CD4-positive, CD25-positive, alpha-beta regulatory T cell (primary cell): ENCODE data around the gene ARL14EP. TPM values are rescaled to one million over a fixed set of nuclear protein-coding genes. Genes with fewer than 3 reads are reported as not detected.

Experiments used
- ATAC-seq, 2 donors: fragments of 150-1000 bp; cut with Tn5 transposase; one replicate each; pipeline ENCODE4 v1.10.0; 2021; ENCODE audit warnings: low read depth in 2 of 2, moderate number of reproducible peaks in 2 of 2, moderate library complexity in 1 of 2
- DNase-seq, 3 donors: peaks; one replicate each; pipeline versions ENCODE4 v3.0.0 to v3.0.0-alpha.2; 2012 to 2022; ENCODE audit warnings: mixed read lengths in 1 of 3
- H3K27ac ChIP-seq: one replicate; pipeline ENCODE4 v1.7.0; 2013; ENCODE audit warnings: mild to moderate bottlenecking, low read length; ENCODE audit not compliant: insufficient read depth, poor library complexity, severe bottlenecking
- H3K27me3 ChIP-seq: one replicate; pipeline ENCODE4 v1.7.0; 2013; ENCODE audit warnings: low read length; ENCODE audit not compliant: control insufficient read depth, insufficient read depth
- H3K36me3 ChIP-seq: one replicate; pipeline ENCODE4 v1.7.0; 2013; ENCODE audit warnings: mild to moderate bottlenecking, low read length, moderate library complexity; ENCODE audit not compliant: control insufficient read depth, insufficient read depth
- H3K4me1 ChIP-seq: 2 replicates; pipeline ENCODE4 v1.7.0; 2013; ENCODE audit warnings: mild to moderate bottlenecking, low read length; ENCODE audit not compliant: insufficient read depth, control insufficient read depth, poor library complexity, severe bottlenecking
- H3K4me3 ChIP-seq: one replicate; pipeline ENCODE4 v1.7.0; 2013; ENCODE audit warnings: low read depth, mild to moderate bottlenecking, low read length, moderate library complexity
- H3K9me3 ChIP-seq, 2 experiments: 1 replicate in 1 of 2; 2 replicates in 1 of 2; pipeline ENCODE4 v1.7.0; 2013; ENCODE audit warnings: low read length in 2 of 2, mild to moderate bottlenecking in 1 of 2, moderate library complexity in 1 of 2; ENCODE audit not compliant: control insufficient read depth in 2 of 2
- H3K27ac Mint-ChIP-seq, 3 donors: one replicate each; pipeline ENCODE4 v1.8.0; 2020 to 2022; ENCODE audit warnings: mild to moderate bottlenecking in 3 of 3, mixed read lengths in 3 of 3, moderate library complexity in 2 of 3
- H3K27me3 Mint-ChIP-seq: one replicate; pipeline ENCODE4 v1.8.0; 2022; ENCODE audit warnings: mild to moderate bottlenecking, mixed read lengths
- H3K36me3 Mint-ChIP-seq: one replicate; pipeline ENCODE4 v1.8.0; 2020; ENCODE audit warnings: mixed read lengths
- H3K4me1 Mint-ChIP-seq, 4 donors: one replicate each; pipeline ENCODE4 v1.8.0; 2020 to 2022; ENCODE audit warnings: mixed read lengths in 4 of 4, mild to moderate bottlenecking in 1 of 4
- H3K4me3 Mint-ChIP-seq, 4 donors: one replicate each; pipeline ENCODE4 v1.8.0; 2020 to 2022; ENCODE audit warnings: mild to moderate bottlenecking in 4 of 4, mixed read lengths in 4 of 4, moderate library complexity in 3 of 4
- H3K9me3 Mint-ChIP-seq, 7 donors: one replicate each; pipeline ENCODE4 v1.8.0; 2020 to 2022; ENCODE audit warnings: mixed read lengths in 7 of 7, mild to moderate bottlenecking in 3 of 7, moderate library complexity in 2 of 7
- polyA plus RNA-seq, 4 donors: library from polyadenylated mRNA; unstranded; fragments of 300-500 nt; fragmentation: Illumina TruSeq; gene quantifications; one replicate each; pipeline ENCODE4 v1.2.3, GENCODE V29; 2021
- total RNA-seq: library from RNA; stranded (reverse); gene quantifications from one replicate; pipeline ENCODE4 v1.2.3, GENCODE V29; 2022

The ARL14EP gene
- total RNA-seq (23.3 TPM), polyA plus RNA-seq (10 to 100 TPM; 50.6 to 82.1 (median 60.8) TPM)

- H3K4me3 ChIP-seq, result peak within 1 kb of the TSS; percentile 95
- no peaks in the 10 kb centered on the region for H3K9me3 ChIP-seq
- peak within 1 kb of the TSS; percentile 89 for H3K27ac ChIP-seq
- Mint-ChIP-seq H3K27ac (peak within 1 kb of the TSS; percentile 98 to 100 (median 99)), H3K9me3 (peaks cover 0 to 2% (median 0%) of the 10 kb centered on the region in 7 donors), H3K4me3 (peak within 1 kb of the TSS; percentile 92 to 100 (median 99)), H3K36me3 (peaks cover 4% of the 10 kb centered on the region), H3K4me1 (peaks cover 18 to 56% (median 41%) of the 10 kb centered on the region in 4 donors), H3K27me3 (peaks cover 7% of the 10 kb centered on the region)
- peaks cover 10% of the 10 kb centered on the region for H3K27me3 ChIP-seq
- peak; percentile 97 for ATAC-seq
- H3K36me3 ChIP-seq, result no peaks in the 10 kb centered on the region
- DNase-seq, result peak; percentile 74 to 96 (median 86)
- peaks cover 45% of the 10 kb centered on the region for H3K4me1 ChIP-seq
These were observed at the start of gene ARL14EP for GRCh38 chr11:30322826-30323710. TSS of gene ARL14EP (plus strand) at chr11:30323104. CDS start at chr11:30330949, 7,845 bp downstream.

GRCh38 chr11:30277176-30277575 lies 45.7 kb upstream of the ARL14EP start:
- H3K9me3 Mint-ChIP-seq, result peaks cover 0 to 2% (median 0%) of the 10 kb centered on the region in 7 donors
- H3K27ac Mint-ChIP-seq, result no peak overlapping the region
- Histone ChIP-seq H3K4me3 (no peak overlapping the region), H3K4me1 (peaks cover 4% of the 10 kb centered on the region), H3K27me3 (peaks cover 2% of the 10 kb centered on the region), H3K27ac (no peak overlapping the region), H3K9me3 (no peaks in the 10 kb centered on the region), H3K36me3 (no peaks in the 10 kb centered on the region)
- no peak overlapping the region for H3K4me3 Mint-ChIP-seq
- no peaks in the 10 kb centered on the region for H3K36me3 Mint-ChIP-seq
- peaks cover 6% of the 10 kb centered on the region for H3K27me3 Mint-ChIP-seq
- no peak for DNase-seq
- H3K4me1 Mint-ChIP-seq, result peaks cover 0 to 11% (median 4%) of the 10 kb centered on the region in 4 donors
- ATAC-seq, result no peak

- no peaks in the 10 kb centered on the region for H3K36me3 ChIP-seq
- peaks cover 2% of the 10 kb centered on the region for H3K27me3 ChIP-seq
- no peak overlapping the region for H3K27ac ChIP-seq
- Mint-ChIP-seq H3K4me3 (no peak overlapping the region), H3K4me1 (peaks cover 0 to 14% (median 4%) of the 10 kb centered on the region in 4 donors), H3K9me3 (peaks cover 0 to 5% (median 0%) of the 10 kb centered on the region in 7 donors), H3K27ac (no peak overlapping the region), H3K27me3 (no peaks in the 10 kb centered on the region), H3K36me3 (no peaks in the 10 kb centered on the region)
- peaks cover 5% of the 10 kb centered on the region for H3K4me1 ChIP-seq
- ATAC-seq (no peak), DNase-seq (no peak)
- H3K4me3 ChIP-seq, result no peak overlapping the region
- no peaks in the 10 kb centered on the region for H3K9me3 ChIP-seq
These were observed 43.1 kb upstream of the ARL14EP start for GRCh38 chr11:30279796-30280195.

DNA sequence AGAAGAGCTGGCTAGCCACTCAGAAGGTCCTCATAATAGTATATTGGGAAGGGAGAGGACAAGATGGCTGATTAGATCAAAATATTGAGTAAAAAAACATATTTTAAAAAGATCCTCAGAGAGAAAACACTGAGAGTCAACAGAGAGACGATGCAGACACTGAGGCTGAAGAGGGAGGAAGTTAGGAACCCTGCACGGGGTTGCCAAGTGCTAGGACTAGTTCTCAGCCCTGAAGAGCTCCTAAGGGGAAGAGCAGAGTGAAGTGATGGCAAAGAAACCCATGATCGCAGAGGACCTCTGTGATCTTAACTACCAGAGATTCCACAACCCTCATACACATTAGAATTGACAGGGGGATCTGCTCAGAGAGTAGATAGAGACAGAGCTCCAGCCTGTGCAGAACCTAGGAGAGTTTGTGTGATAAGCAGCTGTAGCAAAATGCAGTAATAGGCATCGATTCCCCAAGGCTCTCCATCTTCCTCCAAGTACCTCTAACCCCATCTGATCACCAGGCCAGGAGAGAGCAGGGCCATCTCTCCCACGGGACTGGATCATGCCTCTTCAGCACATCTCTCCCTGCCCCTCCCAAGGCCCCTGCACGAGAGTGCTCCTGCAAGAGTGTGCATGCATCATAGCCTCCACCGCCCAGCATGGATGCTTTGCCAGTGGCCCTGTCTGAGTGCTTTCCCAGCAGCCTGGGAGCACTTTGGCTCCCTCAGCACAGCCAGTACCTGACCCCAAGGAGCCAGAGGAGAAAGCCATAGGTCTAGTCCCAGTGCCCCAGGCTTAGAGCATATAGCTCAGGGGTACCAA lies 41.2 kb upstream of the ARL14EP start:
- H3K4me1 Mint-ChIP-seq, result peaks cover 0 to 14% (median 4%) of the 10 kb centered on the region in 4 donors
- H3K9me3 Mint-ChIP-seq, result peaks cover 0 to 5% (median 0%) of the 10 kb centered on the region in 7 donors
- H3K36me3 Mint-ChIP-seq, result no peaks in the 10 kb centered on the region
- no peak overlapping the region for H3K4me3 Mint-ChIP-seq
- Histone ChIP-seq H3K27ac (no peak overlapping the region), H3K4me3 (no peak overlapping the region), H3K4me1 (peaks cover 5% of the 10 kb centered on the region), H3K36me3 (no peaks in the 10 kb centered on the region), H3K9me3 (no peaks in the 10 kb centered on the region), H3K27me3 (peaks cover 2% of the 10 kb centered on the region)
- no peak overlapping the region for H3K27ac Mint-ChIP-seq
- ATAC-seq, result no peak
- no peaks in the 10 kb centered on the region for H3K27me3 Mint-ChIP-seq
- no peak for DNase-seq

DNA sequence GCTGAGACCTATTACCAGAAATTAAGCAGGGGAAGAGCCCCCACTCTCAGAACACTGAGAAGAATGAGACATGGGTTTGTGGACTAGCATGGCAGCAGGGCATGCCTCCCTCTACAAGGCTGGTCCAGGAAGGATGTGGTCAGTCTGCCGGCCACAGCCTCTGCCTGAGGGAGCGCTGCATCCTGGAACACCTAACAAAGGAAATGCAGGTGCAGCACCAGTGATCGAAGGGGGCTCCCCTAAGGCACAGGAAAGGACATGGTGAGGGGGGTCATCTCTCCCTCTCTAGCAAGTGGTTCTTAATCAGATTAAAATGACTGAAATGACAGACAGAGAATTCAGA lies 40.6 kb upstream of the ARL14EP start:
- H3K4me3 Mint-ChIP-seq, result no peak overlapping the region
- peaks cover 0 to 5% (median 0%) of the 10 kb centered on the region in 7 donors for H3K9me3 Mint-ChIP-seq
- DNase-seq, result peak in 1 of 3 donors; percentile 35
- Histone ChIP-seq H3K36me3 (no peaks in the 10 kb centered on the region), H3K4me3 (no peak overlapping the region), H3K27ac (no peak overlapping the region), H3K9me3 (no peaks in the 10 kb centered on the region), H3K4me1 (peaks cover 5% of the 10 kb centered on the region), H3K27me3 (peaks cover 2% of the 10 kb centered on the region)
- peaks cover 0 to 14% (median 4%) of the 10 kb centered on the region in 4 donors for H3K4me1 Mint-ChIP-seq
- ATAC-seq, result peak in 1 of 2 donors; percentile 40
- H3K27ac Mint-ChIP-seq, result no peak overlapping the region
- no peaks in the 10 kb centered on the region for H3K36me3 Mint-ChIP-seq
- no peaks in the 10 kb centered on the region for H3K27me3 Mint-ChIP-seq

- Histone ChIP-seq H3K27ac (no peak overlapping the region), H3K4me1 (peaks cover 5% of the 10 kb centered on the region), H3K27me3 (peaks cover 2% of the 10 kb centered on the region), H3K36me3 (no peaks in the 10 kb centered on the region), H3K9me3 (no peaks in the 10 kb centered on the region), H3K4me3 (no peak overlapping the region)
- Mint-ChIP-seq H3K36me3 (no peaks in the 10 kb centered on the region), H3K4me1 (peaks cover 0 to 14% (median 4%) of the 10 kb centered on the region in 4 donors), H3K27ac (peak overlapping the region in 1 of 3 donors; percentile 27), H3K27me3 (no peaks in the 10 kb centered on the region), H3K4me3 (no peak overlapping the region), H3K9me3 (peaks cover 0 to 5% (median 0%) of the 10 kb centered on the region in 7 donors)
- DNase-seq (no peak), ATAC-seq (no peak)
These were observed 38.1 kb upstream of the ARL14EP start for GRCh38 chr11:30284836-30285235.

DNA sequence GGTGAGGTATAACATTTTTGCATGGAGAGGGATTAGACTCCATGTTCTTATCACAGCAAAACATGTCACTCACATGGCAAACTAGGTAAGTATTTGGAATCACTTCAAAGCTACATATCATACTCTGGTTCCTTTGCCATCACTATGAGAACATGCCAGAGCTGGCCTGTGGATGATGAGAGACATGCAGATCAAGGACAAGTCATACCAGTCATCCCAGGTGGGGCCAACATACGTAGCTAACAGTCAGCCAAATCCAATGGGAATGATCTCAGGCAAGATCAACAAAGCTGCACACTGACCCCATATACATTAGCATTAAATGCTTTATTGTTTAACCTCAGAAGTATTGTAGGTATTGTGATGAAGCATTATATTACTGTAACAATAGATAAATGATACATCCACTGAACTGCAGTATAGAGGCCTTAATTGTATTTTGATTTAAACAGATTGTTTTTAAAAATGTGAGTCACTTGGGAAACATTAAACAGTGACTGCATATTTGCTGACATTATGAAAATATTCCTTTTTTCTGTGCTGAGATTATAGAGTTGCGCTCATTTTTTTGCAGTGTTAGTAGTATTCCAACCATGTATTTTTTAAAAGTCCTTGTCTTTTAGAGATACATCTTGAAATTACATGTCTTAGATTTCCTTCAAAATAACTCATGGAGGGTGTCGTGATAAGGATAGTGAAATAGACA lies 37.3 kb upstream of the ARL14EP start:
- DNase-seq, result no peak
- Histone ChIP-seq H3K27ac (no peak overlapping the region), H3K27me3 (peaks cover 2% of the 10 kb centered on the region), H3K4me3 (no peak overlapping the region), H3K4me1 (peaks cover 5% of the 10 kb centered on the region), H3K36me3 (no peaks in the 10 kb centered on the region), H3K9me3 (no peaks in the 10 kb centered on the region)
- no peak for ATAC-seq
- no peak overlapping the region for H3K4me3 Mint-ChIP-seq
- H3K9me3 Mint-ChIP-seq, result peaks cover 0 to 5% (median 0%) of the 10 kb centered on the region in 7 donors
- peaks cover 0 to 14% (median 4%) of the 10 kb centered on the region in 4 donors for H3K4me1 Mint-ChIP-seq
- no peaks in the 10 kb centered on the region for H3K36me3 Mint-ChIP-seq
- H3K27me3 Mint-ChIP-seq, result no peaks in the 10 kb centered on the region
- no peak overlapping the region for H3K27ac Mint-ChIP-seq
